ENCODE data around the gene IL34.

IL34 gene

DNA sequence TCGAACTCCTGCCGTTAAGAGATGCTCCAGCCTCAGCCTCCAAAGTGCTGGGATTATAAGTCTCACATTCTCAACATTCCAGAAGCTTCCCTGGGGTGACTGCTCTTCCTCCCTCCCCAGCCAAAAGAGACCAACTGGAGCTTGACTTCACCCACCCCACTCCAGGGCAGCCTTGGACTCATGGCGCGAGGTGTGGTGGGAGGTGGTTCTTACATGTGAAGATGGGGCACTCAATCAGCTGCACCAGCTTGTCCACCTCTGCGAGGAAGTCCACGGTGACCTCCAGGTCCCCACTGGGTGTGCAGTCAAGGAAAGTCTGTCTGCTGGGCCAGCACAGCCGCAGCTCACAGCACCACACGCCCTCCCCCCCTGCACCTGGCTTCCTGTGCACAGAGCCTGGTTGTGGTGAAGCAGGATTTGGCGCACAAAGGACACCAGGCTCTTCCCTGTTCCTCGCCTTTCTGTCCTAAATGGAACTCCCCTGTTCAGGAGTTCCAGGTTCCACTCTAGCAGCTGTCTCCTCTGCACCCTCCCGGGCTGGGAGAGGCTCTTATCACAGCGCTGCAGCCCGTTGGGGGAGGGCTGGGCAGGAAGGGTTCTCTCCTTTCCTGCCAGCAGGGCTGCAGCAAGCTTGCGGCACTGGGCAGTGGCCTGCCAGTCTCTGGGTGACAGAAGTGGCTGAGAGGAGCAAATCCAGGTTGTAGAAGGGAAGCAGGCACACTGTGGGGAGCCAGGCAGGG, 49.1 kb downstream of the IL34 start:
- CTCF ChIA-PET: interaction anchor here (0.8 to 2.9 kb wide), 13 partner anchors 8 to 76 kb away, joined by 3 to 16 read pairs (median 3); no protein-coding TSS in a partner anchor
- peak overlapping the region in 4 of 7 experiments; percentile 15 to 49 (median 44) for H3K4me3 ChIP-seq (ENCODE audit: control insufficient read depth in 1 of 7, extremely low read depth in 1 of 7, insufficient read depth in 4 of 7, low read depth in 2 of 7, low read length in 6 of 7)
- H3K27me3 ChIP-seq (replicated peaks in 2 of 5; ENCODE audit: control insufficient read depth in 4 of 5, insufficient read depth in 5 of 5, low read length in 4 of 5): no peaks in the 10 kb centered on the region
- no peaks in the 10 kb centered on the region for H3K9me3 ChIP-seq (ENCODE audit: control extremely low read depth in 1 of 5, control insufficient read depth in 4 of 5, insufficient read depth in 2 of 5, low read depth in 1 of 5, low read length in 4 of 5)
- H3K36me3 ChIP-seq (ENCODE audit: control insufficient read depth in 4 of 4, insufficient read depth in 4 of 4, low read length in 3 of 4): peaks cover 2 to 50% (median 6%) of the 10 kb centered on the region in 4 experiments
- H3K4me1 ChIP-seq (ENCODE audit: control extremely low read depth in 1 of 4, control insufficient read depth in 4 of 4, insufficient read depth in 4 of 4, low read length in 3 of 4): peaks cover 0 to 67% (median 56%) of the 10 kb centered on the region in 4 experiments
- H3K27ac ChIP-seq (ENCODE audit: insufficient read depth in 1 of 2, low read depth in 1 of 2, low read length in 2 of 2, poor library complexity in 1 of 2, severe bottlenecking in 2 of 2): peak overlapping the region; percentile 14 to 73
- POLR2A ChIA-PET: interaction anchor here (0.6 to 1.1 kb wide), 6 partner anchors 9 to 1530 kb away, joined by 3 to 12 read pairs (median 4); partner anchors contain the start of gene MTSS2
- 43% methylated on average over 4 of the region's 14 CpGs for WGBS (ENCODE audit: insufficient coverage)
- peak; percentile 72 to 95 (median 89) for DNase-seq

DNA sequence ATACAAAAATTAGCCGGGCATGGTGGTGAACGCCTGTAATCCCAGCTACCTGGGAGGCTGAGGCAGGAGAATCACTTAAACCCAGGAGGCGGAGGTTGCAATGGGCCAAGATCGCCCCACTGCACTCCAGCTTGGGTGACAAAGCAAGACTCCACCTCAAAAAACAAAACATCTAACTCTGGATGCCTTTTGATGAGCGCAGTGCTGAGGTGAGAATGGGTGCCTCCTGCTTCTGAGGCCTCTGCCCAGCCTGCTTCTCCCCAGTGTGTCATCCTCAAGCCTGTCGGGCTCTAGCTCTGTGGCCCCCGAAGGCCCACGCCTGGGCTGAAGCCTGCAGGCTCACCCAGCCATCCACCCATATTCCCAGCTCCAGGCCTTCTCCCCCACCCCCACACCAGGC, 50.0 kb downstream of the IL34 start:
- peaks cover 0 to 75% (median 65%) of the 10 kb centered on the region in 4 experiments for H3K4me1 ChIP-seq (ENCODE audit: control extremely low read depth in 1 of 4, control insufficient read depth in 4 of 4, insufficient read depth in 4 of 4, low read length in 3 of 4)
- H3K9me3 ChIP-seq (ENCODE audit: control extremely low read depth in 1 of 5, control insufficient read depth in 4 of 5, insufficient read depth in 2 of 5, low read depth in 1 of 5, low read length in 4 of 5): no peaks in the 10 kb centered on the region
- H3K36me3 ChIP-seq (ENCODE audit: control insufficient read depth in 4 of 4, insufficient read depth in 4 of 4, low read length in 3 of 4): peaks cover 2 to 45% (median 5%) of the 10 kb centered on the region in 4 experiments
- H3K27me3 ChIP-seq (replicated peaks in 2 of 5; ENCODE audit: control insufficient read depth in 4 of 5, insufficient read depth in 5 of 5, low read length in 4 of 5): no peaks in the 10 kb centered on the region
- DNase-seq: peak in 1 of 3 donors; percentile 35
- no CpG with 5 or more reads among the region's 8 CpGs for WGBS (ENCODE audit: insufficient coverage)
- CTCF ChIA-PET: interaction anchor here (1.0 to 2.9 kb wide), 12 partner anchors 10 to 74 kb away, joined by 3 to 16 read pairs (median 3); no protein-coding TSS in a partner anchor
- POLR2A ChIA-PET: interaction anchor here (0.6 to 1.1 kb wide), 3 partner anchors 10 to 1383 kb away, joined by 3 to 5 read pairs (median 4); partner anchors contain the start of gene MTSS2
- peak overlapping the region; percentile 64 to 73 for H3K27ac ChIP-seq (ENCODE audit: insufficient read depth in 1 of 2, low read depth in 1 of 2, low read length in 2 of 2, poor library complexity in 1 of 2, severe bottlenecking in 2 of 2)
- peak overlapping the region in 1 of 7 experiments; percentile 33 for H3K4me3 ChIP-seq (ENCODE audit: control insufficient read depth in 1 of 7, extremely low read depth in 1 of 7, insufficient read depth in 4 of 7, low read depth in 2 of 7, low read length in 6 of 7)

DNA sequence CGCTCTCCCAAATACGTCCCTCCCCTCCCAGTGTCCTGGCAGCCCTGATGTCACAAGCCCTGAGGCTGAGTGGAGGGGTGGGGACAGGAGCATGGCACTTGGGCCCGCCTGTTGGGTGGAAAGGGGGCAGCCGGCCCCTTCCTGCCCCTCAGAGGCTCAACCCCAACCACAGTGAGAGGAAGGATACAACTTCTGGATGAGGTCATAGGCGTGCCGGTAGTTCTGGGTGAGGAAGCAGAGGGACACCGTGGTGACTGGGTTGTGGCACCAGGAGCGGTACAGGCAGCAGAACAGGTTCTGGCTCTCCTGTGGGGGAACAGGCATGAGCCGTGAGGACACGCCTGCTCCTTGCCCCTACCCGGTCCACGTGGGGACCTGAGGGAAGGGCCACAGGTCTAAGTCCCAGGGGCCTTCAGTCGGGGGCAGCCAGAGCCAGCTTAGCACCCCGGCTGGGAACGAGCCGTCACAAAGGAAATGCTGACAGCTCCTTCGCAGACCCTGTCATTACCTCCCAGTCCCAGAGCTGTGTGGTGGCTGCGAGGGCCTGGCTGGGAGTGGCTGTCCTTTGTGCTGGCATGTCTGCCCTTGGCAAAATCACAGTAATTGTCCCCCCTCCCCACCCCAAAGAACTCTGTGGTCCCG, 50.7 kb downstream of the IL34 start:
- 3% methylated on average over 14 of the region's 19 CpGs for WGBS (ENCODE audit: insufficient coverage)
- peaks cover 0 to 82% (median 66%) of the 10 kb centered on the region in 4 experiments for H3K4me1 ChIP-seq (ENCODE audit: control extremely low read depth in 1 of 4, control insufficient read depth in 4 of 4, insufficient read depth in 4 of 4, low read length in 3 of 4)
- H3K4me3 ChIP-seq (ENCODE audit: control insufficient read depth in 1 of 7, extremely low read depth in 1 of 7, insufficient read depth in 4 of 7, low read depth in 2 of 7, low read length in 6 of 7): peak overlapping the region in 4 of 7 experiments; percentile 5 to 36 (median 26)
- peak overlapping the region; percentile 64 to 73 for H3K27ac ChIP-seq (ENCODE audit: insufficient read depth in 1 of 2, low read depth in 1 of 2, low read length in 2 of 2, poor library complexity in 1 of 2, severe bottlenecking in 2 of 2)
- POLR2A ChIA-PET: no interaction called here
- CTCF ChIA-PET: interaction anchor here (1.1 to 2.9 kb wide), 8 partner anchors 16 to 73 kb away, joined by 3 to 16 read pairs (median 4); no protein-coding TSS in a partner anchor
- H3K27me3 ChIP-seq (replicated peaks in 2 of 5; ENCODE audit: control insufficient read depth in 4 of 5, insufficient read depth in 5 of 5, low read length in 4 of 5): no peaks in the 10 kb centered on the region
- peaks cover 2 to 38% (median 5%) of the 10 kb centered on the region in 4 experiments for H3K36me3 ChIP-seq (ENCODE audit: control insufficient read depth in 4 of 4, insufficient read depth in 4 of 4, low read length in 3 of 4)
- no peaks in the 10 kb centered on the region for H3K9me3 ChIP-seq (ENCODE audit: control extremely low read depth in 1 of 5, control insufficient read depth in 4 of 5, insufficient read depth in 2 of 5, low read depth in 1 of 5, low read length in 4 of 5)
- peak; percentile 88 to 98 (median 95) for DNase-seq

DNA sequence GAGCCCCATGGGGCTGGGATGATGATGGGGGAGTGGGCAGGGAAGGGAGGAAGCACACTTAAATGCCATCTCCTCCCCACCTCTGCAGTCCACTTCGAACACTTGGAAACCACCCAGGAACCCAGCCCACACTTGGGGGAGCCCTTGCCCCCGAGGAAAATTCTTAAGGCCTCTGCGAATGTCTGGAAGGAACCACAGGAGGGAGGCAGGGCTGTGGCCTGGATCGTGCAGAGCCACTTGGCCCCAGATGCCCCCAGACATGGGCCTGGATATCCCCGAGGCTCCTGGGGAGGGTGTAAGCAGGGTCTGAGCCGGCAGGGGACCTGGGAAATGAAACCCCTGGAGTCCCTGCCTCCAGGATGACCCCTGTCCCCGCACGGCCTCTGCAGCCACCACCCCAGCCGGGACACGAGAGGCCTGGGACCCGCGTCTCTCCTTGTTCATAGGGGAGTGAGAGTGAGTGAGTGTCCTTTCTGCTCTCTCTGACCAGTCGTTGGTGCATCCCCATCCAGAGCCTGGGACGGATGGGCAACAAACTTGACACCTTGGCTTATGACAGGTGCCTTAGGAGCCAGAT, 51.3 kb downstream of the IL34 start:
- H3K4me3 ChIP-seq (ENCODE audit: control insufficient read depth in 1 of 7, extremely low read depth in 1 of 7, insufficient read depth in 4 of 7, low read depth in 2 of 7, low read length in 6 of 7): peak overlapping the region in 3 of 7 experiments; percentile 5 to 33 (median 19)
- CTCF ChIA-PET: interaction anchor here (0.6 to 2.9 kb wide), 4 partner anchors 9 to 67 kb away, joined by 3 to 11 read pairs (median 3); no protein-coding TSS in a partner anchor
- WGBS (ENCODE audit: insufficient coverage): 74% methylated on average over 13 of the region's 14 CpGs

DNA sequence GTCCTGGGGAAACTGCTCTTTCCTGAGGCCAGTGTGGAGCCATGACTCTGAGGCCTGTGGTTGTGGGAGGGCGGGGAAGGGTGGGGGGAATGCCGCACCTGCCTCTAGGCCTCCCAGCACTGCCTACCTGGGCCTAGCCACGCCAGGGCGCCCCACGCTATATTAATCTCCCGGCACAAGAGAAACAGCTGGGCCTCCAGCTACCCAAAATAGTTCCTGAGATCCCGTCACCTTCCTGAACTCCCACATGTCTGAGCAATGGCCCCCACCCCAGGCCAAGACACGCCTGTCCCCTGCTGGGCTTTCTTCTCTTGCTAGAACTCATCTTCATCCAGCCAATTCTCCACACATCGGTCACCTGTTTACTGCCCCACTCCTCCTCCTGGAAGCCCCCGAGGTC, 52.5 kb downstream of the IL34 start:
- CTCF ChIA-PET: no interaction called here
- POLR2A ChIA-PET: no interaction called here
- WGBS (ENCODE audit: insufficient coverage): 94% methylated on average over 9 of the region's 10 CpGs
- Histone ChIP-seq H3K9me3 (ENCODE audit: control extremely low read depth in 1 of 5, control insufficient read depth in 4 of 5, insufficient read depth in 2 of 5, low read depth in 1 of 5, low read length in 4 of 5) (no peaks in the 10 kb centered on the region), H3K27me3 (replicated peaks in 2 of 5; ENCODE audit: control insufficient read depth in 4 of 5, insufficient read depth in 5 of 5, low read length in 4 of 5) (no peaks in the 10 kb centered on the region), H3K4me1 (ENCODE audit: control extremely low read depth in 1 of 4, control insufficient read depth in 4 of 4, insufficient read depth in 4 of 4, low read length in 3 of 4) (peaks cover 0 to 99% (median 66%) of the 10 kb centered on the region in 4 experiments), H3K36me3 (ENCODE audit: control insufficient read depth in 4 of 4, insufficient read depth in 4 of 4, low read length in 3 of 4) (peaks cover 0 to 24% (median 2%) of the 10 kb centered on the region in 4 experiments), H3K27ac (ENCODE audit: insufficient read depth in 1 of 2, low read depth in 1 of 2, low read length in 2 of 2, poor library complexity in 1 of 2, severe bottlenecking in 2 of 2) (no peak overlapping the region), H3K4me3 (ENCODE audit: control insufficient read depth in 1 of 7, extremely low read depth in 1 of 7, insufficient read depth in 4 of 7, low read depth in 2 of 7, low read length in 6 of 7) (no peak overlapping the region)
- no peak for DNase-seq

More for the DNA sequence above, 51.3 kb downstream of the IL34 start:
- POLR2A ChIA-PET: no interaction called here
- peaks cover 0 to 88% (median 66%) of the 10 kb centered on the region in 4 experiments for H3K4me1 ChIP-seq (ENCODE audit: control extremely low read depth in 1 of 4, control insufficient read depth in 4 of 4, insufficient read depth in 4 of 4, low read length in 3 of 4)
- DNase-seq: peak in 2 of 3 donors; percentile 30 to 43
- no peaks in the 10 kb centered on the region for H3K27me3 ChIP-seq (replicated peaks in 2 of 5; ENCODE audit: control insufficient read depth in 4 of 5, insufficient read depth in 5 of 5, low read length in 4 of 5)
- H3K9me3 ChIP-seq (ENCODE audit: control extremely low read depth in 1 of 5, control insufficient read depth in 4 of 5, insufficient read depth in 2 of 5, low read depth in 1 of 5, low read length in 4 of 5): no peaks in the 10 kb centered on the region
- peaks cover 0 to 33% (median 3%) of the 10 kb centered on the region in 4 experiments for H3K36me3 ChIP-seq (ENCODE audit: control insufficient read depth in 4 of 4, insufficient read depth in 4 of 4, low read length in 3 of 4)
- H3K27ac ChIP-seq (ENCODE audit: insufficient read depth in 1 of 2, low read depth in 1 of 2, low read length in 2 of 2, poor library complexity in 1 of 2, severe bottlenecking in 2 of 2): peak overlapping the region; percentile 64 to 73

DNA sequence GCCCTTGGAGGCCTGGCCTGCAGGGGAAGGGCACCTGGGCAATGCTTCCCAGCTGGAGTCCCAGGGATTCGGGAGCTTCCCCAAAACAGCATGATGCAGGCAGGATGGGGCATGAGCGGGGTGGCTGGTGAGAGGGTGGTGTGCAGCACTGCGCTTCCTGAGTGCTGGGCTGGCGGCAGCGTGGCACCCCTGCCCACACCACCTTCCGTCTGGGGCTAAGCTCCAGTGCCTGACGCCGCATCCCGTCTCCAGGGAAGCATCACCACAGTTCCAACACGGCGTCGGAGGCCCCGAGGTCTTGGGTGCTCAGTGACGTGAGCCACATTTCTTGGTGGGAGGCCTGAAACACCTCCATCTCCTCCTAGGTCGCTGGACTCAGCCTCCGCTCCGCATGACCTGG, 53.3 kb downstream of the IL34 start:
- WGBS (ENCODE audit: insufficient coverage): 92% methylated on average over 14 of the region's 17 CpGs
- ChIA-PET CTCF (no interaction called here), POLR2A (no interaction called here)
- no peak for DNase-seq
- Histone ChIP-seq H3K27me3 (replicated peaks in 2 of 5; ENCODE audit: control insufficient read depth in 4 of 5, insufficient read depth in 5 of 5, low read length in 4 of 5) (no peaks in the 10 kb centered on the region), H3K36me3 (ENCODE audit: control insufficient read depth in 4 of 4, insufficient read depth in 4 of 4, low read length in 3 of 4) (peaks cover 0 to 20% (median 2%) of the 10 kb centered on the region in 4 experiments), H3K27ac (ENCODE audit: insufficient read depth in 1 of 2, low read depth in 1 of 2, low read length in 2 of 2, poor library complexity in 1 of 2, severe bottlenecking in 2 of 2) (no peak overlapping the region), H3K9me3 (ENCODE audit: control extremely low read depth in 1 of 5, control insufficient read depth in 4 of 5, insufficient read depth in 2 of 5, low read depth in 1 of 5, low read length in 4 of 5) (no peaks in the 10 kb centered on the region), H3K4me3 (ENCODE audit: control insufficient read depth in 1 of 7, extremely low read depth in 1 of 7, insufficient read depth in 4 of 7, low read depth in 2 of 7, low read length in 6 of 7) (no peak overlapping the region), H3K4me1 (ENCODE audit: control extremely low read depth in 1 of 4, control insufficient read depth in 4 of 4, insufficient read depth in 4 of 4, low read length in 3 of 4) (peaks cover 0 to 93% (median 61%) of the 10 kb centered on the region in 4 experiments)

All from common myeloid progenitor, CD34-positive (primary cell).